HepG2 (cell line): Measurements from ENCODE around the gene SLC38A3. TPM values are rescaled to one million over a fixed set of nuclear protein-coding genes. Genes with fewer than 3 reads are reported as not detected.

Source experiments
- HNRNPH1 ChIP-seq: fragments of 200-400 bp; formaldehyde crosslinking; optimal IDR thresholded peaks from 2 replicates; pipeline ENCODE3; 2017; ENCODE audit warnings: mild to moderate bottlenecking, low read depth, low read length
- KLF9 ChIP-seq: IDR thresholded peaks from 2 replicates; pipeline ENCODE4 v1.6.1; 2016; ENCODE audit warnings: low read depth
- MYC ChIP-seq: sonication (generic); formaldehyde crosslinking; IDR thresholded peaks from 2 replicates; pipeline ENCODE4 v1.9.0; 2021; ENCODE audit warnings: missing genetic modification reagents, borderline replicate concordance
- NCOA1 ChIP-seq: sonication (generic); formaldehyde crosslinking; IDR thresholded peaks from 2 replicates; pipeline ENCODE4 v1.9.0; 2021; ENCODE audit warnings: missing genetic modification reagents
- SALL1 ChIP-seq: sonication (generic); formaldehyde crosslinking; IDR thresholded peaks from 2 replicates; pipeline ENCODE4 v1.8.0; 2022; ENCODE audit warnings: mild to moderate bottlenecking, missing genetic modification reagents
- SP1 ChIP-seq, 2 experiments: fragments of 450-650 bp in 1 of 2; sonication (generic) in 1 of 2; formaldehyde crosslinking in 1 of 2; IDR thresholded peaks; 2 replicates each; pipeline versions ENCODE4 v1.4.0 to v1.6.1; 2016 to 2020; ENCODE audit warnings: missing genetic modification reagents in 1 of 2
- THAP11 ChIP-seq: IDR thresholded peaks from 2 replicates; pipeline ENCODE4 v1.6.1; 2016; ENCODE audit warnings: missing biosample characterization, missing genetic modification reagents
- TSC22D2 ChIP-seq: sonication (generic); formaldehyde crosslinking; IDR thresholded peaks from 2 replicates; pipeline ENCODE4 v1.5.1; 2020; ENCODE audit warnings: missing genetic modification reagents, mild to moderate bottlenecking, borderline replicate concordance
- YY1 ChIP-seq: IDR thresholded peaks from 2 replicates; pipeline ENCODE4 v1.6.1; 2011; ENCODE audit warnings: low read length, low read depth, moderate library complexity, mild to moderate bottlenecking; ENCODE audit not compliant: insufficient read depth, insufficient replicate concordance
- ZFP1 ChIP-seq: IDR thresholded peaks from 2 replicates; pipeline ENCODE4 v1.6.1; 2016
- ZNF138 ChIP-seq: sonication (generic); formaldehyde crosslinking; IDR thresholded peaks from 2 replicates; pipeline ENCODE4 v1.5.0; 2020; ENCODE audit warnings: mild to moderate bottlenecking, low read depth, missing genetic modification reagents
- ZNF543 ChIP-seq: sonication (generic); formaldehyde crosslinking; IDR thresholded peaks from 2 replicates; pipeline ENCODE4 v1.4.0; 2020; ENCODE audit warnings: mild to moderate bottlenecking, missing genetic modification reagents
- ZNF546 ChIP-seq: sonication (generic); formaldehyde crosslinking; conservative IDR thresholded peaks from 2 replicates; pipeline ENCODE4 v1.8.1; 2023; ENCODE audit warnings: mild to moderate bottlenecking, missing genetic modification reagents
- ZNF7 ChIP-seq: IDR thresholded peaks from 2 replicates; pipeline ENCODE4 v1.6.1; 2016; ENCODE audit warnings: missing biosample characterization, missing genetic modification reagents
- polyA plus RNA-seq, 8 experiments: library from polyadenylated mRNA; depleted of rRNA in 3 of 8; stranded (reverse) in 7 of 8; unstranded in 1 of 8; fragments of >200 nt; fragmentation: Illumina TruSeq in 4 of 8; extraction: Trizol in 4 of 8; gene quantifications; 2 replicates each; pipeline versions ENCODE4 v1.2.1 to v1.2.3, GENCODE V29; 2011 to 2016; ENCODE audit warnings: low read depth in 4 of 8, missing spikeins in 1 of 8, mixed read lengths in 1 of 8; ENCODE audit not compliant: insufficient read depth in 1 of 8
- total RNA-seq, 5 experiments: library from RNA; depleted of rRNA; stranded (reverse); fragments of >200 nt; fragmentation: Illumina TruSeq; extraction: Trizol; gene quantifications; 2 replicates each; pipeline ENCODE4 v1.2.3, GENCODE V29; 2016; ENCODE audit warnings: low read depth in 1 of 5
- TF ChIP-seq, protein P1 (sequence below): sonication (generic); formaldehyde crosslinking; IDR thresholded peaks from 2 replicates; pipeline ENCODE4 v1.5.0; 2020; ENCODE audit warnings: mild to moderate bottlenecking, missing genetic modification reagents
- TF ChIP-seq, protein P2 (sequence below): sonication (generic); formaldehyde crosslinking; IDR thresholded peaks from 2 replicates; pipeline ENCODE4 v1.5.1; 2020; ENCODE audit warnings: mild to moderate bottlenecking, missing genetic modification reagents, borderline replicate concordance
- TF ChIP-seq, protein P3 (sequence below), 2 experiments: sonication (generic) in 1 of 2; formaldehyde crosslinking in 1 of 2; IDR thresholded peaks; 2 replicates each; pipeline versions ENCODE4 v1.4.0 to v1.6.1; 2018 to 2020; ENCODE audit warnings: missing genetic modification reagents in 2 of 2, borderline replicate concordance in 1 of 2, low read depth in 1 of 2, mild to moderate bottlenecking in 1 of 2, missing biosample characterization in 1 of 2
- TF ChIP-seq, protein P4 (sequence below): sonication (generic); formaldehyde crosslinking; IDR thresholded peaks from 2 replicates; pipeline ENCODE4 v1.5.0; 2020; ENCODE audit warnings: missing genetic modification reagents
- TF ChIP-seq, protein P5 (sequence below): sonication (generic); formaldehyde crosslinking; conservative IDR thresholded peaks from 2 replicates; pipeline ENCODE4 v1.4.0; 2020; ENCODE audit warnings: missing genetic modification reagents

Gene SLC38A3
- total and polyA plus RNA-seq, 2 of the 13 experiments (the other 11 are each of a cell fraction or from before 2014, with no cell fraction given) = 29.8 to 164 TPM

DNA sequence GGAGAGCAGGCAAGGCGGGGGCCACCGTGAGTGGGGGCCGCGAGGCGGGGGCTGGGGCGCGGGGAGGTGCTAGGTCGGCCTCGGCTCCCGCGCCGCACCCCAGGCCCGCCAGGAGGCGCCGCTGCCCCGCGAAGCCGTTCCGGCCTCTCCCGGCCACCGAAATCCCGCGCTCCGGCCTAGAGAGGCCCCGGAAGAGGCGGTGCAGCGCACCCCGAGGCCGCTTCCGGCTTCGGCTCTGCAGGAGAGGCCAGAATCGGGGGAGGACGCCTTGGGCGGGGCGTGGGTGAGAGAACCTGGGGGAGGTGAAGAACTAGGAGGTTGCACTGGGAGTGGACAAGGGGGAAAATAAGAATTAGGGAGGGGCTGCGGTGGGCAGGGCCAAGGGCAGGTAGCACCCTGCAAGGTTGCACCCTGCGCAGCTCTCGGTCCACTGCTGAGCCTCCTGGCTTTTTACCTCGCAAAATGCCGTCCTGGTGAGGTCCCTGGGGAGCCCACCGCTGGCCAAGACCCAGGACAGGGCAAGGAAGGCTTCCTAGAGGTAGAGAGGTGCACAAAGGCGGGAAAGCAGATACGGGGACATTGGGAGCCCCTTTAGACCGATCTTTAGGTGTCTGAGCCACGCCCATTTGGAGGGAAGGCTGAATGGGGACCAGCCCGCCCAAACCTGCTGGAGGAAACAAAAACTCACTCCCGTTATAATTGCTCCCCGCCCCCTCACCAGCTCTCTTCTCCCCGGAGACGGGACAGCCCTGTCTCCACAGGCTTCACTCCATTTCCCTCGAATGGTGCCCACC lies 22.5 kb downstream of the SLC38A3 start (continued):
- TF ChIP-seq, protein P1, sequence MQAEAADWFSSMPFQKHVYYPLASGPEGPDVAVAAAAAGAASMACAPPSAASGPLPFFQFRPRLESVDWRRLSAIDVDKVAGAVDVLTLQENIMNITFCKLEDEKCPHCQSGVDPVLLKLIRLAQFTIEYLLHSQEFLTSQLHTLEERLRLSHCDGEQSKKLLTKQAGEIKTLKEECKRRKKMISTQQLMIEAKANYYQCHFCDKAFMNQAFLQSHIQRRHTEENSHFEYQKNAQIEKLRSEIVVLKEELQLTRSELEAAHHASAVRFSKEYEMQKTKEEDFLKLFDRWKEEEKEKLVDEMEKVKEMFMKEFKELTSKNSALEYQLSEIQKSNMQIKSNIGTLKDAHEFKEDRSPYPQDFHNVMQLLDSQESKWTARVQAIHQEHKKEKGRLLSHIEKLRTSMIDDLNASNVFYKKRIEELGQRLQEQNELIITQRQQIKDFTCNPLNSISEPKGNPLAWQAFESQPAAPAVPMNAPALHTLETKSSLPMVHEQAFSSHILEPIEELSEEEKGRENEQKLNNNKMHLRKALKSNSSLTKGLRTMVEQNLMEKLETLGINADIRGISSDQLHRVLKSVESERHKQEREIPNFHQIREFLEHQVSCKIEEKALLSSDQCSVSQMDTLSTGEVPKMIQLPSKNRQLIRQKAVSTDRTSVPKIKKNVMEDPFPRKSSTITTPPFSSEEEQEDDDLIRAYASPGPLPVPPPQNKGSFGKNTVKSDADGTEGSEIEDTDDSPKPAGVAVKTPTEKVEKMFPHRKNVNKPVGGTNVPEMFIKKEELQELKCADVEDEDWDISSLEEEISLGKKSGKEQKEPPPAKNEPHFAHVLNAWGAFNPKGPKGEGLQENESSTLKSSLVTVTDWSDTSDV (CRISPR knock-in tag) = no peak
- peak; percentile 79; the same call in 1 of the 2 replicates for TF ChIP-seq MYC (CRISPR knock-in tag)
- TF ChIP-seq, protein P2, sequence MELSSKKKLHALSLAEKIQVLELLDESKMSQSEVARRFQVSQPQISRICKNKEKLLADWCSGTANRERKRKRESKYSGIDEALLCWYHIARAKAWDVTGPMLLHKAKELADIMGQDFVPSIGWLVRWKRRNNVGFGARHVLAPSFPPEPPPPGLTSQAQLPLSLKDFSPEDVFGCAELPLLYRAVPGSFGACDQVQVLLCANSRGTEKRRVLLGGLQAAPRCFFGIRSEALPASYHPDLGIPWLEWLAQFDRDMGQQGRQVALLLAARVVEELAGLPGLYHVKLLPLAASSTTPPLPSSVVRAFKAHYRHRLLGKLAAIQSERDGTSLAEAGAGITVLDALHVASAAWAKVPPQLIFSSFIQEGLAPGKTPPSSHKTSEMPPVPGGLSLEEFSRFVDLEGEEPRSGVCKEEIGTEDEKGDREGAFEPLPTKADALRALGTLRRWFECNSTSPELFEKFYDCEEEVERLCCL (CRISPR knock-in tag) = peak; percentile 72; the same call in 1 of the 2 replicates
- TF ChIP-seq YY1 = peak; percentile 83
- TF ChIP-seq, protein P3, sequence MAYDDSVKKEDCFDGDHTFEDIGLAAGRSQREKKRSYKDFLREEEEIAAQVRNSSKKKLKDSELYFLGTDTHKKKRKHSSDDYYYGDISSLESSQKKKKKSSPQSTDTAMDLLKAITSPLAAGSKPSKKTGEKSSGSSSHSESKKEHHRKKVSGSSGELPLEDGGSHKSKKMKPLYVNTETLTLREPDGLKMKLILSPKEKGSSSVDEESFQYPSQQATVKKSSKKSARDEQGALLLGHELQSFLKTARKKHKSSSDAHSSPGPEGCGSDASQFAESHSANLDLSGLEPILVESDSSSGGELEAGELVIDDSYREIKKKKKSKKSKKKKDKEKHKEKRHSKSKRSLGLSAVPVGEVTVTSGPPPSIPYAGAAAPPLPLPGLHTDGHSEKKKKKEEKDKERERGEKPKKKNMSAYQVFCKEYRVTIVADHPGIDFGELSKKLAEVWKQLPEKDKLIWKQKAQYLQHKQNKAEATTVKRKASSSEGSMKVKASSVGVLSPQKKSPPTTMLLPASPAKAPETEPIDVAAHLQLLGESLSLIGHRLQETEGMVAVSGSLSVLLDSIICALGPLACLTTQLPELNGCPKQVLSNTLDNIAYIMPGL (CRISPR knock-in tag; IDR thresholded peaks at IDR 0.05; ENCODE audit: borderline replicate concordance in 1 of 2, low read depth in 1 of 2) = peak; percentile 88 to 92
- TF ChIP-seq ZNF546 = peak; percentile 80; the same call in 1 of the 2 replicates
- TF ChIP-seq SP1 (IDR thresholded peaks at IDR 0.05) = no peak
- TF ChIP-seq SP1 (CRISPR knock-in tag; IDR thresholded peaks at IDR 0.05) = peak; percentile 86
- TF ChIP-seq, protein P4, sequence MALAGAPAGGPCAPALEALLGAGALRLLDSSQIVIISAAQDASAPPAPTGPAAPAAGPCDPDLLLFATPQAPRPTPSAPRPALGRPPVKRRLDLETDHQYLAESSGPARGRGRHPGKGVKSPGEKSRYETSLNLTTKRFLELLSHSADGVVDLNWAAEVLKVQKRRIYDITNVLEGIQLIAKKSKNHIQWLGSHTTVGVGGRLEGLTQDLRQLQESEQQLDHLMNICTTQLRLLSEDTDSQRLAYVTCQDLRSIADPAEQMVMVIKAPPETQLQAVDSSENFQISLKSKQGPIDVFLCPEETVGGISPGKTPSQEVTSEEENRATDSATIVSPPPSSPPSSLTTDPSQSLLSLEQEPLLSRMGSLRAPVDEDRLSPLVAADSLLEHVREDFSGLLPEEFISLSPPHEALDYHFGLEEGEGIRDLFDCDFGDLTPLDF (CRISPR knock-in tag) = peak; percentile 70; the same call in 1 of the 2 replicates
- TF ChIP-seq TSC22D2 (CRISPR knock-in tag) = 0 out of 2 replicates have a peak, but pooled peaks have one; percentile 33
- peak; percentile 94 for TF ChIP-seq THAP11
- TF ChIP-seq NCOA1 (CRISPR knock-in tag) = peak; percentile 77; the same call in 1 of the 2 replicates
- TF ChIP-seq ZFP1 (CRISPR knock-in tag) = peak; percentile 64; the same call in 1 of the 2 replicates
- TF ChIP-seq SALL1 (CRISPR knock-in tag) = peak; percentile 81
- TF ChIP-seq, protein P5, sequence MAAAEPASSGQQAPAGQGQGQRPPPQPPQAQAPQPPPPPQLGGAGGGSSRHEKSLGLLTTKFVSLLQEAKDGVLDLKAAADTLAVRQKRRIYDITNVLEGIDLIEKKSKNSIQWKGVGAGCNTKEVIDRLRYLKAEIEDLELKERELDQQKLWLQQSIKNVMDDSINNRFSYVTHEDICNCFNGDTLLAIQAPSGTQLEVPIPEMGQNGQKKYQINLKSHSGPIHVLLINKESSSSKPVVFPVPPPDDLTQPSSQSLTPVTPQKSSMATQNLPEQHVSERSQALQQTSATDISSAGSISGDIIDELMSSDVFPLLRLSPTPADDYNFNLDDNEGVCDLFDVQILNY (CRISPR knock-in tag) = peak; percentile 88
- TF ChIP-seq ZNF138 (CRISPR knock-in tag) = 0 out of 2 replicates have a peak, but pooled peaks have one; percentile 25
- peak; percentile 92; the same call in 1 of the 2 replicates for TF ChIP-seq KLF9 (CRISPR knock-in tag)
- TF ChIP-seq HNRNPH1 = peak; percentile 35
- no peak for TF ChIP-seq ZNF7 (CRISPR knock-in tag)
- TF ChIP-seq ZNF543 (CRISPR knock-in tag) = peak; percentile 44; the same call in 1 of the 2 replicates
